OCI-LY1 (cell line): ENCODE data around the gene CASKIN2.

Experiments used
- EZH2 ChIP-seq: fragments of 200-600 bp; sonication (generic), shearing (Covaris generic); IDR thresholded peaks from 2 replicates; pipeline ENCODE4 v1.8.0; 2017; ENCODE audit warnings: borderline replicate concordance, mixed run types, mild to moderate bottlenecking, antibody characterized with exemption, low read length, moderate library complexity, mixed read lengths
- TF ChIP-seq, protein P1 (sequence below): fragments of 200-600 bp; sonication (generic), shearing (Covaris generic); IDR thresholded peaks from 2 replicates; pipeline ENCODE4 v1.5.1; 2017; ENCODE audit warnings: mild to moderate bottlenecking, antibody characterized with exemption, low read length, moderate library complexity, mixed read lengths

DNA sequence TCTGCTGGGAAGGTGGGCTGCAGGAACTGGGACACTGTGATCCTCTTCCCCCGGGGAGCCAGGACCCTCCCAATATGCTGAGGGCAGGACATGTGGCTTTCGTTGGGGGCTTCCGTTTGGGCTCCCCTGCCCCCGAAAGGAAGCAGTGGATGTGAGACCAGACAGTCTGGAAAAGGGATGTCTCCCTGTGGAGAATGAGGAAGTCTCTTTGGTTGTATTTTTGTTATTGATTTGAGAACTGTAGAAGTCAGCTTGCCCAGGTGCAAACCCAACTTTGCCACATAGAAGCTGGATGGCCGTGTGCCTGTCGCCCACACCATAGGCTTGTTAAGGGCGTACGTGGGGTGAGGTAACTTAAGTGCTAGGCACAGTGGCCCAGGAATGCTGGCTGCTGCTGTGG is 28.9 kb upstream of the CASKIN2 start:
- TF ChIP-seq EZH2 = no peak
- TF ChIP-seq, protein P1, sequence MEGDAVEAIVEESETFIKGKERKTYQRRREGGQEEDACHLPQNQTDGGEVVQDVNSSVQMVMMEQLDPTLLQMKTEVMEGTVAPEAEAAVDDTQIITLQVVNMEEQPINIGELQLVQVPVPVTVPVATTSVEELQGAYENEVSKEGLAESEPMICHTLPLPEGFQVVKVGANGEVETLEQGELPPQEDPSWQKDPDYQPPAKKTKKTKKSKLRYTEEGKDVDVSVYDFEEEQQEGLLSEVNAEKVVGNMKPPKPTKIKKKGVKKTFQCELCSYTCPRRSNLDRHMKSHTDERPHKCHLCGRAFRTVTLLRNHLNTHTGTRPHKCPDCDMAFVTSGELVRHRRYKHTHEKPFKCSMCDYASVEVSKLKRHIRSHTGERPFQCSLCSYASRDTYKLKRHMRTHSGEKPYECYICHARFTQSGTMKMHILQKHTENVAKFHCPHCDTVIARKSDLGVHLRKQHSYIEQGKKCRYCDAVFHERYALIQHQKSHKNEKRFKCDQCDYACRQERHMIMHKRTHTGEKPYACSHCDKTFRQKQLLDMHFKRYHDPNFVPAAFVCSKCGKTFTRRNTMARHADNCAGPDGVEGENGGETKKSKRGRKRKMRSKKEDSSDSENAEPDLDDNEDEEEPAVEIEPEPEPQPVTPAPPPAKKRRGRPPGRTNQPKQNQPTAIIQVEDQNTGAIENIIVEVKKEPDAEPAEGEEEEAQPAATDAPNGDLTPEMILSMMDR = no peak
